Adipocyte (in vitro differentiated cells): ENCODE data around the gene FOLH1.
"Not testable (repeated sequence)": the region's sequence is repeated elsewhere in the genome, so short reads cannot be mapped to it uniquely, and the experiment has no call there.

Experiments
- DNase-seq: peaks from one replicate; pipeline ENCODE4 v3.0.0-alpha.2; 2015; ENCODE audit warnings: low read depth
- H3K27me3 ChIP-seq: replicated peaks from 2 replicates; pipeline ENCODE4 v1.7.0; 2013; ENCODE audit warnings: mild to moderate bottlenecking, low read length, moderate library complexity; ENCODE audit not compliant: control insufficient read depth, insufficient read depth
- H3K36me3 ChIP-seq: 2 replicates; pipeline ENCODE4 v1.7.0; 2013; ENCODE audit warnings: low read length, mild to moderate bottlenecking, moderate library complexity; ENCODE audit not compliant: control insufficient read depth, insufficient read depth, severe bottlenecking
- H3K4me1 ChIP-seq: 2 replicates; pipeline ENCODE4 v1.7.0; 2013; ENCODE audit warnings: mild to moderate bottlenecking, low read length, moderate library complexity; ENCODE audit not compliant: control insufficient read depth, insufficient read depth
- H3K4me3 ChIP-seq: 2 replicates; pipeline ENCODE4 v1.7.0; 2013; ENCODE audit warnings: mild to moderate bottlenecking, low read length, moderate library complexity
- H3K9ac ChIP-seq: 2 replicates; pipeline ENCODE4 v1.7.0; 2013; ENCODE audit warnings: mild to moderate bottlenecking, low read length, moderate library complexity
- H3K9me3 ChIP-seq: 2 replicates; pipeline ENCODE4 v1.7.0; 2013; ENCODE audit warnings: mild to moderate bottlenecking, low read length, moderate library complexity; ENCODE audit not compliant: control insufficient read depth

Gene FOLH1

DNA sequence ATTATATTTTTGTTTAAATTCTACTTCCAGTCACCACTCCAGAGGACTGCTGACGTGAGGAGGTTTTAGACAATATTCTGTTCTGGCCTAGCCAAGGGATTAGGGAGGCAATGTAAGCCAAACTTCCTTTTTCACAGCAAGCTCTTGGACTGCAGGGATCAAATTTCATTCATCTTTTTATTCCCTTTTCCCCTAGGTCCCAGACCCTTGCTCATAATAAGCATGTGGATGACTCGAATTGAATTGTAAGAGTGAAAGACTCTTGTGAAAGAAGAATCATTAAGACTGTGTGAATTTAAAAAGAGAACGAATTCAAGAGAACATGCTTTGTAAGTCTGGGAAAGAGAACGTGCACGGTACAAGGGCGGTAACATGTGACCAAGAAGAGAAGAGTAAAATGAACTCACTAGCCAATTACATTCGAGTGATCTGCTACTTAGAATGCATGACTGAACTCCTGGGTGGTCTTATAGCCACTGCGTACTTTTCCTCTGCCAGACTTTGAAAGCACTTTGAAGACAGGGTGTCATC, 16.9 kb upstream of the FOLH1 start:
- H3K36me3 ChIP-seq, H3K4me1 ChIP-seq, H3K27me3 ChIP-seq, DNase-seq, H3K4me3 ChIP-seq, H3K9ac ChIP-seq, H3K9me3 ChIP-seq: not testable (repeated sequence)

DNA sequence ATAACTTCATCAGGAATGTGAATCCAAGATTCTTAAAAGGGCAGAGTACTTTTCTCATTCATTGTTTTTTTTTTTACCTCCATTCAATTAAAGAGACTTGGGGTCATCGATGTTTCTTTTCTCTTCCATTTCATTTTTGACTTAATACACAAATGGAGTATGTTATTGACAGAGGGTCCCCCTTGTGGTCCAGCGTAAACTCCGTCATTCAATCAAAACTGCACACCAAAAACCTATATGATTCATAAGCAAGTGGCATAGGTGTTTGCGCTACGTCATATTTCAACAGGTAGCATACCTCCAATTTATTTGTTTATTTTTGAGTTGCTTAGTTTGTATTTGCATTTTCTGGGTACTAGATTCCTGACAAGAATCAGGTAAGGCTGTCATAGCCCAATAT, 12.7 kb upstream of the FOLH1 start:
- H3K36me3 ChIP-seq = no peaks in the 10 kb centered on the region

DNA sequence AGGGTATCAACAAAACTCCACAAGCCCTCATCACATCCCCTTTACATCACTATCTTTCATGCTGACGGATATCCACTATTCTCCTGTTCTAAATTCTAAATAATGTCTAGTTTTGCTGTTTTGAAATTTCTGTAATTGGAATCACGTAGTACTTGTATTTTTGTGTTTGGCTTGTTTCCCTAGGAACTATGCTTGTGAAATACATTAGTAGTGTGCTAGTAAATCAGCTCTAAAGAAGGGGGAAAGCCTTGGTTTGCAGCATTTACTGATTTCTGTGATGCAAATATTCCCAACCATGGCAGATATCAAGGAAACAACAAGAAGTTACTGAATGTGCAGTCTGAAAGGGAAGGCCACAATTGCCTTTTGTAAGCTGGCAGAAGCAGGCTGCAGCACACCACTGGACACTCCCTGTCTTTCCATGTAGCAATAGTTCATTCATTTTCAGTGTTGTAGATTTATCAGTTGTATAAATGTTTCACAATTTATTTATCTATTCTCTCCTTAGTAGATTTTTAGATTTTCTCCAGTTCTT, 4.7 kb upstream of the FOLH1 start:
- H3K4me1 ChIP-seq = peaks cover 2% of the 10 kb centered on the region
- H3K9ac ChIP-seq = no peak overlapping the region
- no peak for DNase-seq
- no peaks in the 10 kb centered on the region for H3K9me3 ChIP-seq
- no peak overlapping the region for H3K4me3 ChIP-seq
- H3K36me3 ChIP-seq = no peaks in the 10 kb centered on the region
- H3K27me3 ChIP-seq = no peaks in the 10 kb centered on the region

More for the DNA sequence above, 12.7 kb upstream of the FOLH1 start:
- no peak for DNase-seq
- no peaks in the 10 kb centered on the region for H3K27me3 ChIP-seq
- H3K9ac ChIP-seq = no peak overlapping the region
- no peaks in the 10 kb centered on the region for H3K9me3 ChIP-seq
- no peaks in the 10 kb centered on the region for H3K4me1 ChIP-seq
- H3K4me3 ChIP-seq = no peak overlapping the region

DNA sequence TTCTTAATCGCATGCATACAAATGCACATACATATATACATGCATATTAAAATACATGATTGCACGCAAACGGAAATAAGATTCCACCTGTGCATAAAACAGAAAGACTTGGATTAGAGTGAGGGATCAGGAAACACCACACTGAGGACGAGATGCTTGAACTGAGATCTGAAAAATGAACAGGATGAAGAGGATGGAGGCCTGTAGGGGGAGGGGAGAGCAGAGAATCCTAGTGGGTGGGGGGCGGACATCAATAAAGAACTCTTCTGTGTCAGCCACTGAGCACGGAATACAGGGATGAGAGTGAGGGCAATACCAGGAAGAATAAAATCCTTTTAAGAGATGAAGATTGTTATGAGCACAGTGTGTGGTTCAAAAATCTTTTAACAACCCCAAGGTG, 1.4 kb downstream of the FOLH1 start:
- H3K4me3 ChIP-seq, H3K4me1 ChIP-seq, DNase-seq, H3K27me3 ChIP-seq, H3K9me3 ChIP-seq, H3K36me3 ChIP-seq, H3K9ac ChIP-seq: not testable (repeated sequence)

DNA sequence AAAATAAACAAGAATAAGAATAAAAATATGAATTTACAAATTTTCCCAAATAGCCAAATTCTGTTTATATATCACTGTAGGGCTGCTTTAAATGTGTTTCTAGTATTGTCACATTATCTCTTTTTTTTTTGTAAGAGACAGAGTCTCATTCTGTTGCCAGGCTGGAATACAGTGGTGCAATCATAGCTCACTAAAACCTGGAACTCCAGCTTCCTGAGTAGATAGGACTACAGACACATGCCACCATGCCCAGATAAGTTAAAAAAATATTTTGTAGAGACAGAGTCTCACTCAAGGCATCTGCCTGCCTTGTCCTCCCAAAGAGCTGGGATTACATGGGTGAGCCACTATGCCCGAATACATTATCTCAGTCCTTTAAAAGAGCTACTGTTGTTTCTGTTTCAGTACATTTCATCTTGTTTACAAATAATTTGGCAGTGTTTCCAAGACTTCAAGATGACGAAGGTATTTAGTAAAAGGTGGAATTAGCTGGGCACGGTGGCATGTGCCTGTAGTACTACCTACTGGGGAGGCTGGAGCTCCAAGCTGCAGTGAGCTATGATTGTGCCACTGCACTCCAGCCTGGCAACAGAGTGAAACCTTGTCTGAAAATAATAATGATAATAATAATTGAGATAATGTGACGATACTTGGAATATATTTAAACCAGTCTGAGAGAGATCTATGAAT, 6.0 kb downstream of the FOLH1 start:
- H3K36me3 ChIP-seq = no peaks in the 10 kb centered on the region
- no peaks in the 10 kb centered on the region for H3K4me1 ChIP-seq
- no peak for DNase-seq
- no peak overlapping the region for H3K4me3 ChIP-seq
- H3K9ac ChIP-seq = no peak overlapping the region
- no peaks in the 10 kb centered on the region for H3K27me3 ChIP-seq
- H3K9me3 ChIP-seq = no peaks in the 10 kb centered on the region

DNA sequence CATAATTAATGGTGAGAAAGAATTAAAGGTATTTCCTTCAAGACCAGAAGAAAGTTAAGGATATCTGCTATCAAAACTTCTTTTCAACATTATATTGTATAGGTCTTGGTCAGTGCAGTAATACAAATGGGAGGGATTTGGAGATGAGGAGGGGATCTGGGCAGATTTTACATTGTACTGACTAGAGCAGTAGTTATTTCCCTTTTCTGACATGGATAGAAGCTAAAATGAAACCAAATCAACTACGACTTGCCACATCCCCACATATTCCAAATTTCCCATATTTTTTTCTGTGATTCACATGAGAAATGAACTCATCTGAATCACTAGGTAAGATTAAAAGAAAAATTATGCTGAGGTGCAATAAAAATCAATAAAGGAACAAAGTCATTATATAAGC, 11.6 kb downstream of the FOLH1 start:
- H3K4me3 ChIP-seq, H3K4me1 ChIP-seq, H3K27me3 ChIP-seq, H3K9ac ChIP-seq, H3K36me3 ChIP-seq, DNase-seq, H3K9me3 ChIP-seq: not testable (repeated sequence)

DNA sequence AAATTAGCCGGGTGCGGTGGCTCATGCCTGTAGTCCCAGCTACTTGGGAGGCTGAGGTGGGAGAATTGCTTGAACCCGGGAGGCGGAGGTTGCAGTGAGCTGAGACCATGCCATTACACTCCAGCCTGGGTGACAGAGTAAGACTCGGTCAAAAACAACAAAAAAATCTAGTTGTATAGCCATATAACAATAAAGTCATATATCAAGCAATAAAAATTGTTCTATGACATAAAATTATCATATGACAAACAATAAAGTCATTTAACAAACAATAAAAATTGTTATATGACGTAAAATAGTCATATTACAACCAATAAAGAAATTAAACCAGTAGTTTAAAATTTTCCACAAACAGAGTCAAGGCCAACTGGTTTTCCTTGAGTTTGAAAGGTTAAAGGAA, 12.4 kb downstream of the FOLH1 start:
- H3K4me3 ChIP-seq, H3K9ac ChIP-seq, H3K27me3 ChIP-seq, H3K36me3 ChIP-seq, DNase-seq, H3K4me1 ChIP-seq, H3K9me3 ChIP-seq: not testable (repeated sequence)

DNA sequence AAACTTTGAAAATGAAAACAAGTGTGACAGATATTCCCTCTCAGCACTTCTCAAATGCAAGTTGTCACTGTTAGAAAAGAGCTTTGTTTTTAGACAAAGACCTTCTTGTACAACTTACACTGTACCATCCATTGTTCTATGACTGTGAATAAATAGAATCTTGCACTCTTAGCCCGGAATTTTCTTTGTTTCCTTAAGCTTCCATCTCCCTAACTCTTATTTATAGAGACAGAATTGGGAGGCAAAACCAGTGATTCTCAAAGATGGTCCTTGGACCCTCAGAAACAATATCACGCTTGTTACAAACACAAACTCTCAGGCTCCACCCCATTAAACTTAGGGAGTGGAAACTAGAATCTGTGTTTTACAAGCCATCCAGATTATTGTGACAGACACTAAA, 18.1 kb downstream of the FOLH1 start:
- DNase-seq, H3K9me3 ChIP-seq, H3K27me3 ChIP-seq, H3K4me3 ChIP-seq, H3K36me3 ChIP-seq, H3K9ac ChIP-seq, H3K4me1 ChIP-seq: not testable (repeated sequence)

DNA sequence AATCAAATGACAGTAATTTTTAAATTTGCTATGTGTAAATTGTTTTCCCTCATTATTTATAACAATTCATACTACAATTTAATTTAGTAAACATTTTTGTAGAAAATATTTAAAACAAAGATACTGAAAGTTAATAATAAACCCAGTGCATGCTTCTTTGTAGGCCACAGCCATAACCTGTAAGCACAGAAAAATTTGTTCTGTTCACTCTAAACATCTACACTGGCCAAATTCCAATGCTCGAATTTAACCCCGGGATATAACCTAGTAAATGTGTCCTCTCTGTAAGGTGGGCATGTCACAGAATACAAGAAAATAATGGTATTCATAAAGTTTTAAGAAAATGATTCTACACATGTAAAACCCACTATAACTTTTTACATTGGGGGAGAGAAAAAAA, 22.2 kb downstream of the FOLH1 start:
- not testable (repeated sequence) for H3K9ac ChIP-seq, H3K9me3 ChIP-seq, H3K4me3 ChIP-seq, DNase-seq, H3K4me1 ChIP-seq, H3K36me3 ChIP-seq, H3K27me3 ChIP-seq

DNA sequence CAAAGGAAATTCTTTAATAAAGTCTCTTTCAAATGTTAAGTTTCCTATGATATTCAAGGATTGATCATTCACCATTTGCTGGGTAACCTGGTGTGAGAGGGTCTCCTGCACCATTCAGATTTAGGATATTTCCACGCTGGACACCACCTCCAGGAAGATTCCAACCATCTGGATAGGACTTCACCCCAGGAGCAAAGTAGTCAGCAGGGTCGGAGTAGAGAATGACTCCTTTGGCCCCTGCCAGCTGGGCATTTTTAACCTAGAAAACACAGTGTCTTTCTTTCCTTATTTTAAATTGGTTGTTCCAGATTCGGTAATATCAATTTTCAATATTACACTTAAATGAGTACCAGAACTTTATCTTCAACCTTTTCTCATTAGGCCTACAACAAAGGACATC, 22.8 kb downstream of the FOLH1 start:
- not testable (repeated sequence) for DNase-seq, H3K4me1 ChIP-seq, H3K4me3 ChIP-seq, H3K27me3 ChIP-seq, H3K36me3 ChIP-seq, H3K9me3 ChIP-seq, H3K9ac ChIP-seq

DNA sequence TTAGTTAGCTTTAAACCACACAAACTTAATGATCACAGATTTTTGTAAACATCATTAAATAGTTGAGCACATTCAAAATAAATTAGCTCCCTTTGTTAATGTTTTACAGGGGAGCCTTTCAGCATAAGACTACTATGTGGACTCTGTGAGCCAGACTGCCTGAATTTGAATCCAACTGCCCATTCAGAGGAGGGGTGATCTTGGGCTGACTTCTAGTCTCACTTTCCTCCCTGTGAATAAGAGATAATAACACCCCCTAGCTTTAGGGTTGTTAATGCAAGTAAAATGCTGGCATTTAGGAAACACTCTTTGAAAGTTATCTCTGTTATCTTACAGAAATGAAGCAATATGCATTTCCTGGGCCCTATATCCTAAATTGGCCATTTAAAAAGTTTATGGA, 23.6 kb downstream of the FOLH1 start:
- H3K36me3 ChIP-seq, H3K27me3 ChIP-seq, H3K4me3 ChIP-seq, H3K4me1 ChIP-seq, H3K9ac ChIP-seq, DNase-seq, H3K9me3 ChIP-seq: not testable (repeated sequence)

DNA sequence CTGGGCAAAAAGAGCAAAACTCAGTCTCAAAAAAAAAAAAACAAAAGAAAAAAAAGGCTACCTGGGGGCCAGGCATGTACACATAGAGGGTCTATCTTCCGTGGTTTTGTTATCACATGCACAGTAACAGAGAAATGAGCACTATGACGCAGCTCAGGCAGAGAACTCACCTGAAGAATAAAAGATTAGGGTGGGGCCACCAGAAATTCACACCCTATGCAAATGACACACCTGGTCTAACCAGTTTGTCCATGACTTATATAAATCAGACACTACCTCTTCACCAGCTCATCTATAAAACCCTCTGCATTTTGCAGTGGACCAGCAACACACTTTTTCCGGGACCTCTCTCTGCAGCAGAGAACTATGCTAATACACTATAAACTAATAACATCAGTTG, 30.5 kb downstream of the FOLH1 start:
- H3K27me3 ChIP-seq, H3K4me1 ChIP-seq, DNase-seq, H3K4me3 ChIP-seq, H3K36me3 ChIP-seq, H3K9me3 ChIP-seq, H3K9ac ChIP-seq: not testable (repeated sequence)
